Measurements from ENCODE around the gene PRKN.
A peak's percentile ranks its signal among the peaks of the same experiment; 100 is the strongest.
"Not testable (repeated sequence)": the region's sequence is repeated elsewhere in the genome, so short reads cannot be mapped to it uniquely, and the experiment has no call there.

Gene PRKN

GRCh38 chr6:161508341-161508740 is 1219.2 kb downstream of the PRKN start:
- no peak for TF ChIP-seq CTCF (IDR thresholded peaks at IDR 0.05; ENCODE audit: low read depth, low read length)
- no peak for DNase-seq (ENCODE audit: extremely low read depth, low read depth)

- TF ChIP-seq CTCF (IDR thresholded peaks at IDR 0.05; ENCODE audit: low read depth, low read length) = no peak
- no peak for DNase-seq (ENCODE audit: extremely low read depth, low read depth)
These were observed 1220.2 kb downstream of the PRKN start for GRCh38 chr6:161507375-161507774.

- no peak for DNase-seq (ENCODE audit: extremely low read depth, low read depth)
- TF ChIP-seq CTCF (IDR thresholded peaks at IDR 0.05; ENCODE audit: low read depth, low read length) = no peak
These were observed 1224.0 kb downstream of the PRKN start for GRCh38 chr6:161503570-161503969.

GRCh38 chr6:161498881-161499280 is 1228.7 kb downstream of the PRKN start:
- no peak for DNase-seq (ENCODE audit: extremely low read depth, low read depth)
- TF ChIP-seq CTCF (IDR thresholded peaks at IDR 0.05; ENCODE audit: low read depth, low read length) = no peak

- TF ChIP-seq CTCF (IDR thresholded peaks at IDR 0.05; ENCODE audit: low read depth, low read length) = peak; percentile 29
- DNase-seq (ENCODE audit: extremely low read depth, low read depth) = peak; percentile 20
These were observed 1229.2 kb downstream of the PRKN start for GRCh38 chr6:161498359-161498758.

GRCh38 chr6:161496941-161497340 is 1230.6 kb downstream of the PRKN start:
- no peak for DNase-seq (ENCODE audit: extremely low read depth, low read depth)
- TF ChIP-seq CTCF (IDR thresholded peaks at IDR 0.05; ENCODE audit: low read depth, low read length) = no peak

- not testable (repeated sequence) for DNase-seq (ENCODE audit: extremely low read depth, low read depth)
These were observed 1231.3 kb downstream of the PRKN start for GRCh38 chr6:161496271-161496670.

GRCh38 chr6:161494566-161494965 is 1233.0 kb downstream of the PRKN start:
- no peak for TF ChIP-seq CTCF (IDR thresholded peaks at IDR 0.05; ENCODE audit: low read depth, low read length)
- no peak for DNase-seq (ENCODE audit: extremely low read depth, low read depth)

Data from AG09319 (cell line).